DOHH2 (cell line): ENCODE results near the gene TTC7B.

Source experiments
- EZH2phosphoT487 ChIP-seq: fragments of 200-600 bp; sonication (generic); IDR thresholded peaks from 2 replicates; pipeline ENCODE4 v1.6.1; 2017; ENCODE audit warnings: borderline replicate concordance, mild to moderate bottlenecking, antibody characterized with exemption, low read length, moderate library complexity, mixed read lengths
- TF ChIP-seq, protein P1 (sequence below): fragments of 200-600 bp; sonication (generic); IDR thresholded peaks from one replicate; pipeline ENCODE4 v1.5.1; 2014; ENCODE audit warnings: antibody characterized with exemption, mild to moderate bottlenecking, low read depth, low read length; ENCODE audit not compliant: poor library complexity, severe bottlenecking

DNA sequence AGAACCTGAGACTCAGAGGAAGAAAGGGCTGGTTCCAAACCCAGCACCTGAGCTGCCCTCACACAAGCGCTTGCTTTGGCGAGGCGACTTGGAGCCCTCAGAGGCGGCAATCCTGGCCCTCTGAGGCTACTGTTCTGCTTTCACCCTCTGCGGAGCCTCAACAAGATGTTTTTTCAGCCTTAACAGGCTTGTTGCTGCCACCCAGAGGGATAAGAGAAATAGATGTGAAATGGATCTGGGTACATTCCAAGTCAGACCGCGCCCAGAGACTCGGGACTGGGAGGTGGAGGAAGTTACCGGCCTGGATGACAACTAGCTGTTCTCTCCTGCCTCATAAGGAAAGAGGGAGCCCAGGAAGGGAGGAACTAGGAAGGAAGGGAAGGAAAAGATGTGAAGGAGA is 89.6 kb downstream of the TTC7B start:
- TF ChIP-seq, protein P1, sequence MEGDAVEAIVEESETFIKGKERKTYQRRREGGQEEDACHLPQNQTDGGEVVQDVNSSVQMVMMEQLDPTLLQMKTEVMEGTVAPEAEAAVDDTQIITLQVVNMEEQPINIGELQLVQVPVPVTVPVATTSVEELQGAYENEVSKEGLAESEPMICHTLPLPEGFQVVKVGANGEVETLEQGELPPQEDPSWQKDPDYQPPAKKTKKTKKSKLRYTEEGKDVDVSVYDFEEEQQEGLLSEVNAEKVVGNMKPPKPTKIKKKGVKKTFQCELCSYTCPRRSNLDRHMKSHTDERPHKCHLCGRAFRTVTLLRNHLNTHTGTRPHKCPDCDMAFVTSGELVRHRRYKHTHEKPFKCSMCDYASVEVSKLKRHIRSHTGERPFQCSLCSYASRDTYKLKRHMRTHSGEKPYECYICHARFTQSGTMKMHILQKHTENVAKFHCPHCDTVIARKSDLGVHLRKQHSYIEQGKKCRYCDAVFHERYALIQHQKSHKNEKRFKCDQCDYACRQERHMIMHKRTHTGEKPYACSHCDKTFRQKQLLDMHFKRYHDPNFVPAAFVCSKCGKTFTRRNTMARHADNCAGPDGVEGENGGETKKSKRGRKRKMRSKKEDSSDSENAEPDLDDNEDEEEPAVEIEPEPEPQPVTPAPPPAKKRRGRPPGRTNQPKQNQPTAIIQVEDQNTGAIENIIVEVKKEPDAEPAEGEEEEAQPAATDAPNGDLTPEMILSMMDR = no peak
- TF ChIP-seq EZH2phosphoT487 = no peak
